H1 (cell line): ENCODE measurements around the gene GNA12. TPM values are rescaled to one million over a fixed set of nuclear protein-coding genes. Genes with fewer than 3 reads are reported as not detected.

Experiments used
- ASH2L ChIP-seq: fragments of 200-600, 300-600 bp; sonication (generic); IDR thresholded peaks from one replicate; pipeline ENCODE4 v1.7.1; 2017; ENCODE audit warnings: low read length
- CHD1 ChIP-seq: IDR thresholded peaks from 2 replicates; pipeline ENCODE4 v1.6.1; 2012; ENCODE audit warnings: low read depth, low read length, improper control_type of control experiment
- CHD2 ChIP-seq: IDR thresholded peaks from 2 replicates; pipeline ENCODE4 v1.6.1; 2012; ENCODE audit warnings: low read length, improper control_type of control experiment
- CREB1 ChIP-seq: IDR thresholded peaks from 2 replicates; pipeline ENCODE4 v1.6.1; 2012; ENCODE audit warnings: inconsistent platforms
- EP300 ChIP-seq, 2 experiments: IDR thresholded peaks; 1 replicate in 1 of 2; 2 replicates in 1 of 2; pipeline ENCODE4 v1.6.1; 2011 to 2012; ENCODE audit warnings: low read depth in 2 of 2, low read length in 2 of 2, mild to moderate bottlenecking in 2 of 2, borderline replicate concordance in 1 of 2, inconsistent platforms in 1 of 2, moderate library complexity in 1 of 2
- GTF2F1 ChIP-seq: IDR thresholded peaks from 2 replicates; pipeline ENCODE4 v1.6.1; 2012; ENCODE audit warnings: low read depth, low read length, improper control_type of control experiment, borderline replicate concordance
- JUND ChIP-seq: IDR thresholded peaks from 2 replicates; pipeline ENCODE4 v1.6.1; 2011; ENCODE audit warnings: mild to moderate bottlenecking, improper control_type of control experiment, low read length
- MAFK ChIP-seq: IDR thresholded peaks from 2 replicates; pipeline ENCODE4 v1.6.1; 2012; ENCODE audit warnings: low read depth, mild to moderate bottlenecking, improper control_type of control experiment, low read length
- MAX ChIP-seq: IDR thresholded peaks from 2 replicates; pipeline ENCODE4 v1.6.1; 2012; ENCODE audit warnings: inconsistent platforms
- polyA plus RNA-seq, 7 experiments: library from polyadenylated mRNA; depleted of rRNA in 3 of 7; stranded (reverse) in 5 of 7; unstranded in 2 of 7; fragments of >200 nt in 5 of 7; fragments of 200-250 nt in 2 of 7; gene quantifications; 1 replicate in 5 of 7; 2 replicates in 1 of 7; 4 replicates in 1 of 7; pipeline versions ENCODE4 v1.2.1 to v1.2.3, GENCODE V29; 2011 to 2013; ENCODE audit warnings: missing spikeins in 2 of 7, mixed read lengths in 2 of 7
- total RNA-seq: library from RNA; stranded (reverse); fragmentation: NEBNext Ultra II Directional; extraction: Animal tissue kit (Norgen Biotek cat#: 25700); gene quantifications from 2 replicates; pipeline ENCODE4 v1.2.1, GENCODE V29; 2021

GNA12 gene
- total and polyA plus RNA-seq, 2 of the 8 experiments (the other 6 are each of a cell fraction or from before 2014, with no cell fraction given), result 96.5 to 109 TPM

DNA sequence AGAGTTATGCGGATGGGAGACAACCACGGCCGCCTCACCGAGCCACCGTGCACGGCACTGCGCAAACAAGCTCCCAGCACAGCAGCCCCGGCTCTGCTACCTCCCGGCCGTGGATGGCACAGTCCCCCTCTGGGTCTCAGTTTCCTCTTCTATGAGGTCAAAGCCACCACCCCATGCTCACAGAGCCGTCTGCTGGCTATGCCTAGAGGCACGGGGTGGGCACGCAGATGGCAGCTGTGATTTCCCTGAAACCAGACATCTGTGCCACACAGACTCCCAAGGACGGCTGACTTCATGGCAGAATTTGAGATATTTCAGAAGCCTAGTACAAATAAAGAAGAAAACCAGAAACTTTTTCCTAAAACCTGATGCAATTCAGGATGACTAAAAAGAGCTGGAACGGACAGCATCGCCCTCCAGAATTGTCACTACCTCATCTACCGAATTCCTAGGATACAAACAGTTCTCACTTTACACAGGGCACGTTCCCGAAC is 82.9 kb downstream of the GNA12 start (continued):
- no peak for TF ChIP-seq EP300 (IDR thresholded peaks at IDR 0.05; ENCODE audit: borderline replicate concordance in 1 of 2, low read depth in 2 of 2, low read length in 2 of 2)
- no peak for TF ChIP-seq JUND
- TF ChIP-seq CHD1, result no peak
- TF ChIP-seq MAX, result no peak
- no peak for TF ChIP-seq CHD2
- TF ChIP-seq MAFK, result no peak
- no peak for TF ChIP-seq ASH2L
- no peak for TF ChIP-seq CREB1
- TF ChIP-seq GTF2F1, result no peak
- TF ChIP-seq, all 59 proteins: peak for 0
